Transverse colon (tissue), 4 donors: ENCODE results near the gene GLUL. TPM values are rescaled to one million over a fixed set of nuclear protein-coding genes. Genes with fewer than 3 reads are reported as not detected.

Source experiments
- DNase-seq: peaks from one replicate; pipeline ENCODE4 v3.0.0-alpha.2; 2019
- H3K27ac ChIP-seq, 4 donors: fragments of 200-600 bp; sonication (generic); 2 replicates each; pipeline ENCODE4 v1.5.1; 2016 to 2018; ENCODE audit warnings: inconsistent platforms in 4 of 4
- H3K27me3 ChIP-seq: fragments of 200-600 bp; sonication (generic); 2 replicates; pipeline ENCODE4 v1.5.1; 2017; ENCODE audit warnings: inconsistent platforms
- H3K36me3 ChIP-seq, 4 donors: fragments of 200-600 bp; sonication (generic); 2 replicates each; pipeline ENCODE4 v1.5.1; 2017 to 2019; ENCODE audit warnings: inconsistent platforms in 4 of 4
- H3K4me1 ChIP-seq, 4 donors: fragments of 200-600 bp; sonication (generic); 2 replicates each; pipeline ENCODE4 v1.5.1; 2017 to 2020; ENCODE audit warnings: inconsistent platforms in 4 of 4
- H3K4me3 ChIP-seq, 4 donors: fragments of 200-600 bp; sonication (generic); 1 replicate in 1 of 4; 2 replicates in 3 of 4; pipeline versions ENCODE4 v1.5.1 to v1.6.1; 2017 to 2019; ENCODE audit warnings: inconsistent platforms in 4 of 4
- H3K9me3 ChIP-seq, 2 donors: fragments of 200-600 bp; sonication (generic); 2 replicates each; pipeline ENCODE4 v1.5.1; 2017 to 2019; ENCODE audit warnings: inconsistent platforms in 2 of 2
- CTCF ChIP-seq, 5 experiments: fragments of 200-600 bp in 3 of 5; fragments of 450-650 bp in 2 of 5; sonication (generic) in 3 of 5; IDR thresholded peaks; 1 replicate in 2 of 5; 2 replicates in 3 of 5; pipeline ENCODE4 v1.5.1; 2016 to 2017; ENCODE audit warnings: antibody characterized with exemption in 5 of 5, inconsistent platforms in 3 of 5, mild to moderate bottlenecking in 2 of 5, moderate library complexity in 1 of 5
- EP300 ChIP-seq: sonication (generic); formaldehyde crosslinking; IDR thresholded peaks from one replicate; pipeline ENCODE4 v1.6.1; 2017; ENCODE audit warnings: antibody characterized with exemption, low read depth
- POLR2A ChIP-seq: fragments of 450-650 bp; IDR thresholded peaks from one replicate; pipeline ENCODE4 v1.6.1; 2016; ENCODE audit warnings: antibody characterized with exemption, mild to moderate bottlenecking, moderate library complexity
- POLR2AphosphoS5 ChIP-seq, 3 donors: sonication (generic); formaldehyde crosslinking; IDR thresholded peaks; one replicate each; pipeline ENCODE4 v1.6.1; 2016; ENCODE audit warnings: antibody characterized with exemption in 3 of 3
- WGBS, 2 donors: methylation state at CpG; one replicate each; pipeline ENCODE4 v1.1.5; 2018; ENCODE audit warnings: low coverage in 1 of 2; 5-methylcytosine and 5-hydroxymethylcytosine counted together
- in situ Hi-C, 4 donors: fragments of 200-750 bp; cut with MboI; loops; one replicate each; pipeline versions ENCODE4 v1.15.0 to v1.15.1; 2017; ENCODE audit warnings: low sequenced_read_pairs in 3 of 4, low pct_ligation_motif_present in 1 of 4, low pct_unique_long_range_greater_than_20kb in 1 of 4
- intact Hi-C: fragments of 100-400 bp; cut with DNase I; formaldehyde crosslinking; loops from one replicate; pipeline ENCODE4 v1.15.1; 2023; ENCODE audit warnings: low total_unique reads
- total RNA-seq, 4 donors: library from RNA; depleted of rRNA; stranded (reverse); fragments of >200 nt; gene quantifications; one replicate each; pipeline ENCODE4 v1.1.0, GENCODE V29; 2016

GLUL gene
- total RNA-seq, 4 donors from 2014 or later = 312 to 1,104 (median 985) TPM

GRCh38 chr1:182340233-182341058 is 51.1 kb downstream of the GLUL start:
- no peaks in the 10 kb centered on the region for H3K27me3 ChIP-seq
- no peak overlapping the region for H3K27ac ChIP-seq
- WGBS, 2 donors = 68 to 80% methylated on average over 2 to 10 of the region's 10 CpGs
- no peaks in the 10 kb centered on the region for H3K36me3 ChIP-seq
- TF ChIP-seq EP300 (no peak), POLR2AphosphoS5 (IDR thresholded peaks at IDR 0.05) (no peak), POLR2A (no peak), CTCF (IDR thresholded peaks at IDR 0.05) (no peak)
- H3K4me3 ChIP-seq = no peak overlapping the region
- no peaks in the 10 kb centered on the region for H3K9me3 ChIP-seq
- in situ Hi-C loops = no loop called here
- no peaks in the 10 kb centered on the region for H3K4me1 ChIP-seq
- intact Hi-C loops = no loop called here
- no peak for DNase-seq

GRCh38 chr1:182339684-182340083 is 51.9 kb downstream of the GLUL start:
- TF ChIP-seq POLR2AphosphoS5 (IDR thresholded peaks at IDR 0.05) (no peak), POLR2A (no peak), EP300 (no peak), CTCF (IDR thresholded peaks at IDR 0.05) (no peak)
- Histone ChIP-seq H3K4me3 (no peak overlapping the region), H3K4me1 (no peaks in the 10 kb centered on the region), H3K27me3 (no peaks in the 10 kb centered on the region), H3K36me3 (no peaks in the 10 kb centered on the region), H3K9me3 (no peaks in the 10 kb centered on the region), H3K27ac (no peak overlapping the region)
- no peak for DNase-seq
- in situ Hi-C loops (no loop called here), intact Hi-C loops (no loop called here)
- WGBS, 2 donors = 90 to 91% methylated on average over 5 to 8 of the region's 8 CpGs

- no peaks in the 10 kb centered on the region for H3K4me1 ChIP-seq
- no peaks in the 10 kb centered on the region for H3K27me3 ChIP-seq
- H3K4me3 ChIP-seq = no peak overlapping the region
- TF ChIP-seq POLR2A (no peak), EP300 (no peak), CTCF (IDR thresholded peaks at IDR 0.05) (no peak), POLR2AphosphoS5 (IDR thresholded peaks at IDR 0.05) (no peak)
- no peaks in the 10 kb centered on the region for H3K9me3 ChIP-seq
- 92 to 100% methylated on average over 3 to 13 of the region's 13 CpGs for WGBS, 2 donors
- DNase-seq = no peak
- intact Hi-C loops = no loop called here
- no peak overlapping the region for H3K27ac ChIP-seq
- in situ Hi-C loops = no loop called here
- H3K36me3 ChIP-seq = no peaks in the 10 kb centered on the region
Measured at GRCh38 chr1:182338806-182339370, 52.7 kb downstream of the GLUL start.

- no peaks in the 10 kb centered on the region for H3K4me1 ChIP-seq
- no peak overlapping the region for H3K4me3 ChIP-seq
- H3K27me3 ChIP-seq = no peaks in the 10 kb centered on the region
- no peaks in the 10 kb centered on the region for H3K36me3 ChIP-seq
- H3K9me3 ChIP-seq = no peaks in the 10 kb centered on the region
- in situ Hi-C loops (no loop called here), intact Hi-C loops (no loop called here)
- TF ChIP-seq EP300 (no peak), POLR2A (no peak), CTCF (IDR thresholded peaks at IDR 0.05) (no peak)
- peak overlapping the region in 1 of 4 donors; percentile 29 for H3K27ac ChIP-seq
- DNase-seq = no peak
- WGBS, 2 donors = 61 to 64% methylated on average over 4 to 10 of the region's 10 CpGs
Measured at GRCh38 chr1:182337736-182338571, 53.6 kb downstream of the GLUL start.
